Transverse colon (tissue), 3 donors: Measurements from ENCODE around the gene GNPTAB.

Experiments
- CTCF ChIP-seq, 5 experiments: fragments of 200-600 bp in 3 of 5; fragments of 450-650 bp in 2 of 5; sonication (generic) in 3 of 5; IDR thresholded peaks; 1 replicate in 2 of 5; 2 replicates in 3 of 5; pipeline ENCODE4 v1.5.1; 2016 to 2017; ENCODE audit warnings: antibody characterized with exemption in 5 of 5, inconsistent platforms in 3 of 5, mild to moderate bottlenecking in 2 of 5, moderate library complexity in 1 of 5
- EP300 ChIP-seq: sonication (generic); formaldehyde crosslinking; IDR thresholded peaks from one replicate; pipeline ENCODE4 v1.6.1; 2017; ENCODE audit warnings: antibody characterized with exemption, low read depth
- POLR2A ChIP-seq: fragments of 450-650 bp; IDR thresholded peaks from one replicate; pipeline ENCODE4 v1.6.1; 2016; ENCODE audit warnings: antibody characterized with exemption, mild to moderate bottlenecking, moderate library complexity

- TF ChIP-seq CTCF (IDR thresholded peaks at IDR 0.05) (no peak), POLR2A (no peak), EP300 (no peak)
Measured at GRCh38 chr12:101804409-101804808, 26.4 kb downstream of the GNPTAB start.
